Epidermal melanocyte (primary cell): Measurements from ENCODE around the gene SCARF2.
"Not testable (repeated sequence)": the region's sequence is repeated elsewhere in the genome, so short reads cannot be mapped to it uniquely, and the experiment has no call there.

Source experiments
- DNase-seq: peaks from one replicate; pipeline ENCODE4 v3.0.0; 2011; ENCODE audit warnings: low spot score; ENCODE audit not compliant: insufficient read length

The SCARF2 gene

GRCh38 chr22:20393705-20394476 is 43.7 kb downstream of the SCARF2 start, which contains the start of gene ZNF74:
TSS of gene ZNF74 (plus strand) at chr22:20394151. CDS start at chr22:20394629, 478 bp downstream.
- DNase-seq: peak; percentile 76

GRCh38 chr22:20392983-20393704 is 44.5 kb downstream of the SCARF2 start:
- no peak for DNase-seq

- not testable (repeated sequence) for DNase-seq
Observed at GRCh38 chr22:20392365-20392881, 45.2 kb downstream of the SCARF2 start.

- no peak for DNase-seq
Observed at GRCh38 chr22:20391222-20391621, 46.4 kb downstream of the SCARF2 start.

GRCh38 chr22:20390394-20390907 is 47.2 kb downstream of the SCARF2 start:
- DNase-seq: no peak

GRCh38 chr22:20389288-20389687 is 48.3 kb downstream of the SCARF2 start:
- no peak for DNase-seq

GRCh38 chr22:20388200-20388599 is 49.4 kb downstream of the SCARF2 start:
- no peak for DNase-seq

- no peak for DNase-seq
Observed at GRCh38 chr22:20386972-20387371, 50.7 kb downstream of the SCARF2 start.

GRCh38 chr22:20386336-20386735 is 51.3 kb downstream of the SCARF2 start:
- DNase-seq: no peak

- no peak for DNase-seq
Observed at GRCh38 chr22:20384865-20385264, 52.8 kb downstream of the SCARF2 start.

GRCh38 chr22:20384171-20384570 is 53.5 kb downstream of the SCARF2 start:
- no peak for DNase-seq

- no peak for DNase-seq
Observed at GRCh38 chr22:20383538-20383937, 54.1 kb downstream of the SCARF2 start.

GRCh38 chr22:20380486-20380885 is 57.1 kb downstream of the SCARF2 start:
- DNase-seq: no peak

- not testable (repeated sequence) for DNase-seq
Observed at GRCh38 chr22:20378684-20379083, 58.9 kb downstream of the SCARF2 start.

- no peak for DNase-seq
Observed at GRCh38 chr22:20378110-20378509, 59.5 kb downstream of the SCARF2 start.

GRCh38 chr22:20376983-20377382 is 60.6 kb downstream of the SCARF2 start:
- DNase-seq: not testable (repeated sequence)

- DNase-seq: not testable (repeated sequence)
Observed at GRCh38 chr22:20376281-20376680, 61.3 kb downstream of the SCARF2 start.
